Activated CD4-positive, alpha-beta T cell treated with anti-CD3 and anti-CD28 coated beads, Interleukin-2, amount 50 U/mL, for 4 hours (primary cell): Measurements from ENCODE around the gene SPPL2B.
"Not testable (repeated sequence)": the region's sequence is repeated elsewhere in the genome, so short reads cannot be mapped to it uniquely, and the experiment has no call there.

Source experiments
- DNase-seq, 2 experiments: peaks; one replicate each; pipeline ENCODE4 v3.0.0-alpha.2; 2020

SPPL2B gene, protein sequence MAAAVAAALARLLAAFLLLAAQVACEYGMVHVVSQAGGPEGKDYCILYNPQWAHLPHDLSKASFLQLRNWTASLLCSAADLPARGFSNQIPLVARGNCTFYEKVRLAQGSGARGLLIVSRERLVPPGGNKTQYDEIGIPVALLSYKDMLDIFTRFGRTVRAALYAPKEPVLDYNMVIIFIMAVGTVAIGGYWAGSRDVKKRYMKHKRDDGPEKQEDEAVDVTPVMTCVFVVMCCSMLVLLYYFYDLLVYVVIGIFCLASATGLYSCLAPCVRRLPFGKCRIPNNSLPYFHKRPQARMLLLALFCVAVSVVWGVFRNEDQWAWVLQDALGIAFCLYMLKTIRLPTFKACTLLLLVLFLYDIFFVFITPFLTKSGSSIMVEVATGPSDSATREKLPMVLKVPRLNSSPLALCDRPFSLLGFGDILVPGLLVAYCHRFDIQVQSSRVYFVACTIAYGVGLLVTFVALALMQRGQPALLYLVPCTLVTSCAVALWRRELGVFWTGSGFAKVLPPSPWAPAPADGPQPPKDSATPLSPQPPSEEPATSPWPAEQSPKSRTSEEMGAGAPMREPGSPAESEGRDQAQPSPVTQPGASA

DNA sequence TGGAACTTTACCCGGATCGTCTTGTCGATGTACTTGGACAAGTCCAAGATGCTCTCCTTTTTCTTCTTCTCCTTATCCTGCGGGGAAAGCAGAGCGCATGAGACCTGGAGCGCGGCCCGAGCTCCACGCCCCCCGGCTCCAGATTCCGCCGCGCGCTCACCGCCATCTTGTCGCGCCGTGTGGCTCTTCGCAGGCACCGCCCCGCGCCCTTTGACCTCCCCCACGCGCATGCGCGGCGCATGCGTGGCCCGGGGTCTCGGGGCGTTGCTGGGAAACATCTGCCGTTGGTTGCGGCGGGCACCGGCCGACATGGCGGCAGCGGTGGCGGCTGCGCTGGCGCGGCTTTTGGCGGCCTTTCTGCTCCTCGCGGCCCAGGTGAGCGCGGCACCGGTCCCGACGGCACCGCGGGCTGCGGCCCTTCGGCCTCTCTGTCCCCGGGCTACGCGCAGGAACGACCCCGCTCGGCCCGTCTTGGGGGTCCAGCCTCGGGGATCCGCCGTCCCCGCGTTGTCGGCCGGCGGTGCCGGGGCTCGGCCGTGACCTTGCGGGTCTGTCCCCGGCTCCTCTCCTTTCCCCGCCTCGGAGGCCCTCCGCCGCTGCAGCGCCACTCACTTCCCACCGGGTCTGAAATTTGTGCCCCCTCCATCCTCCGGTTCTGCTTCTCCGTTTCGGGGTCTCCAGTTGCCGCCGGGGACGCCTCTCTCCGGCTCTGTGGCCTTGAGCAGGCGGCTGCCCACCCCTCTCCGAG, at the start of gene SPPL2B, which contains the start of gene LSM7:
Gene SPPL2B, plus strand, starts transcription at position 284 of the 748 bp plus-strand sequence. Its CDS starts 26 bp downstream, at position 310.
Gene LSM7, minus strand, starts transcription at position 186 of the 748 bp plus-strand sequence. Its CDS starts 20 bp downstream, at position 166.
- DNase-seq: peak; percentile 87 to 89

DNA sequence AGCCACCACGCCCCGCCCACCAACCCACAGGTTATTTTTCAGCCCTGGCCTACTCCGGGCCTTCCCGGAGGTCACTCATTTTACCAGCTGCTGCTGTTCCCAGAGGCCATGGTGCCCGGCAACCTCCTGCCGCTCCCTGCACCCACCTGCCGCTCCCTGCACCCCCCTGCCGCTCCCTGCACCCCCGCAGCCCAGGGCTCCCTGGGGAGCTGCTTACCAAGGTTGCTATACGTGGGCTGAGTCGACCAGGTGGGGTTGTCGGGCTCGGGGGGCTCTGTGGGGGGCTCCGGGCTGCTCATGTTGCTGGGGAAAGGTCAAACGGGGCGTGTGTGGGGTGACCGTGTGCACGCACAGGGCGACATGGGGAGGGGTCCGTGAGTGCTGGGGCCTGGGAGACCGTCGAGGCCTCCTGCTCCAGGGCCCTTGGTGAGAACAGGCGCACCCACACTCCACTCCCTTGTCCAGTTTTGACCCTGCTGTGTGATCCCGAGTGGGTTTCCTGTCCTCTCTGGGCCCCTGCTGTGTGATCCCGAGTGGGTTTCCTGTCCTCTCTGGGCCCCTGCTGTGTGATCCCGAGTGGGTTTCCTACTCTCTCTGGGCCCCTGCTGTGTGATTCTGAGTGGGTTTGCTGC, 47.7 kb upstream of the SPPL2B start:
- DNase-seq: no peak

DNA sequence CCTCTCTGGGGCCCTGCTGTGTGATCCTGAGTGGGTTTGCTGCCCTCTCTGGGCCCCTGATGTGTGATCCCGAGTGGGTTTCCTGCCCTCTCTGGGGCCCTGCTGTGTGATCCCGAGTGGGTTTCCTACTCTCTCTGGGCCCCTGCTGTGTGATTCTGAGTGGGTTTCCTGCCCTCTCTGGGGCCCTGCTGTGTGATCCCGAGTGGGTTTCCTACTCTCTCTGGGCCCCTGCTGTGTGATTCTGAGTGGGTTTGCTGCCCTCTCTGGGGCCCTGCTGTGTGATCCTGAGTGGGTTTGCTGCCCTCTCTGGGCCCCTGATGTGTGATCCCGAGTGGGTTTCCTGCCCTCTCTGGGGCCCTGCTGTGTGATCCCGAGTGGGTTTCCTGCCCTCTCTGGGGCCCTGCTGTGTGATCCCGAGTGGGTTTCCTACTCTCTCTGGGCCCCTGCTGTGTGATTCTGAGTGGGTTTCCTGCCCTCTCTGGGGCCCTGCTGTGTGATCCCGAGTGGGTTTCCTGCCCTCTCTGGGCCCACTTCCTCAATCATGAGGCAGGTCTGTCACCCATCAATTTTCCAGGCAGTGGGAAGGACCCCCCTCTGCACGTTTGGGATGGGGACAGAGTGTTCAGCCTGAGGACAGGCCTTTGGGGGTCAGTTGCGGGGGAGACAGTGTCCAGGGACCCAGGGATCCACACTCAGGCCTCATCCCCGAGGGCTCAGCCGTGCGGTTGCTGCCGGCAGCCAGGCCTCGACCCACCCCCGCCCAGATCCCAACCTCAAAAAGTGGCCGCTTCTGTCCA, 47.0 kb upstream of the SPPL2B start:
- DNase-seq: not testable (repeated sequence)

DNA sequence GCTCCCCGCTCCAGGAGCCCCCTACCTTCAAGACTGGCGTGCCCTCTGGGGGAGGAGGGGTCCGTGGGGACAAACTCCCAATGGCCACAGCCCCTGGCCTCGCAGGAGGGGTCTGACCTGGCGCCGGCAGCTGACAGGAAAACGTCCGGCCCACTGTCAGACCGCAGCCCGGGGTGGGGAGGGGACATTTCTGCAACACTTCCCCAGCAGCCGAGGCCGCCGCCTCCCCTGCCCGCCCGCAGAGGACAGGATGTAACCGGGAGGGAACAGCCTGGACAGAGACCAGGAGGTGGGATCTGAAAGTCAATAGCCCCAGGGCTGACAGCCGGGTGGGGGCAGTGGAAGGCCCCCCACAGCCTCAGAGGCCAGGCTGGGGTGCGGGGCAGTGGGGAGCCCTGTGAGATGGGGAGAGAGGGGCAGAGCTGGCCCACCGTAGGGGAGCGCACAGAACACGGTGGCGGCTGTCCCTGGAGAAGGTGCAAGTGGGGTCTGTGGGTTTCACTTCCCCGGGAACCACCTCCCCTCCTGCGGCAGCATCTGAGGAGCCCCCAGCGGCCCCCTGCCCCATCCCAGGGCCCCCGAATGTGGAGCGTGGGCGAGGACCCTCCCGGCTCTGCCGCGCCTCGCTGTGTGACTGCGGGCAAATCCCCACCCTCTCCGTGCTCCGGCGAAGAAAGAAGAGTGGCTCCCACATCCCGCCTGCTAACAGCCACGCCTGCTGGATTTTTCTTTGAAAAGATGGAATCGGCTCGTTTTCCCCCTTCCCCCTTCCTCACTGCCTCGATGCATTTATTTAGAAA, 46.2 kb upstream of the SPPL2B start, which contains the start of gene PEAK3:
Gene PEAK3, minus strand, starts transcription at position 114 of the 800 bp plus-strand sequence. CDS start 1,244 bp downstream, outside the sequence.
- DNase-seq: no peak

DNA sequence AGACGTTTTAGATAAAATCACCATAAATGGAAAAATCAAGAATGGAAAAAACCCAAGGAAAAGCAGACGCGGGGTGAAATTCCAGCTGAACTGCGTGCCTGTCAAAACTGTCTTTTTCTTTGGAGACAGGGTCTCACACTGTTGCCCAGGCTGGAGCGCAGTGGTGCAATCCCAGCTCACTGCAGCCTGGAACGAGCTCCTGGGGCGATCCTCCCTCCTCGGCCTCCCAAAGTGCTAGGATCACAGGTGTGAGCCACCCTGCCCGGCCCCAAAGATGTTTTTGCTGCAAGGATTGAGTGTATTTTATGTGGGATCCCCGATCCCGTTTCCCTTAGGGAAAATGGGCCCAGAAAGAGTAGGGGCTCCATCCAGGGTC, 45.6 kb upstream of the SPPL2B start:
- no peak for DNase-seq

DNA sequence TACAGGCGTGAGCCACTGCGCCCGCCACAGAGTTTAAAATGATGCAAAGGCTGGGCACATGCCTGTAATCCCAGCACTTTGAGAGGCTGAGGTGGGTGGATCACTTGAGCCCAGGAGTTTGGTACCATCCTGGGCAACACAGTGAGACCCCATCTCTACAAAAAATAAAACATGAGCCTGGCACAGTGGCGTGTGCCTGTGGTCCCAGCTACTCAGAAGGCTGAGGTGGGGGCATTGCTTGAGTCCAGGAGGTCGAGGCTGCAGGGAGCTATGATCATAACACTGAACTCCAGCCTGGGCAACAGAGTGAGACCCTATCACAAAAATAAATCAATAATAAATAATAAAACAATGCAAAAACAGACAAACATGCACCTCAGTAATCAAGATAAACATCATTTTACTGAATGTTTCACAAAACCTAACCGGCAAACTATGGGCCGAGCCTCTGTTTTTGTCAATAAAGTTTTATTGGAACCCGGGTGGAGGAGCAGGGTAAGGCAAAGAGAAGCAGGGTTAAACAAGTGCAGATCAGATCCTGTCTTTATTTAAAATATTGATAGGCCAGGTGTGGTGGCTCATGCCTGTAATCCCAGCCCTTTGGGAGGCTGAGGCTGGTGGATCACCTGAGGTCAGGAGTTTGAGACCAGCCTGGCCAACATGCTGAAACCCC, 44.5 kb upstream of the SPPL2B start:
- DNase-seq: no peak

DNA sequence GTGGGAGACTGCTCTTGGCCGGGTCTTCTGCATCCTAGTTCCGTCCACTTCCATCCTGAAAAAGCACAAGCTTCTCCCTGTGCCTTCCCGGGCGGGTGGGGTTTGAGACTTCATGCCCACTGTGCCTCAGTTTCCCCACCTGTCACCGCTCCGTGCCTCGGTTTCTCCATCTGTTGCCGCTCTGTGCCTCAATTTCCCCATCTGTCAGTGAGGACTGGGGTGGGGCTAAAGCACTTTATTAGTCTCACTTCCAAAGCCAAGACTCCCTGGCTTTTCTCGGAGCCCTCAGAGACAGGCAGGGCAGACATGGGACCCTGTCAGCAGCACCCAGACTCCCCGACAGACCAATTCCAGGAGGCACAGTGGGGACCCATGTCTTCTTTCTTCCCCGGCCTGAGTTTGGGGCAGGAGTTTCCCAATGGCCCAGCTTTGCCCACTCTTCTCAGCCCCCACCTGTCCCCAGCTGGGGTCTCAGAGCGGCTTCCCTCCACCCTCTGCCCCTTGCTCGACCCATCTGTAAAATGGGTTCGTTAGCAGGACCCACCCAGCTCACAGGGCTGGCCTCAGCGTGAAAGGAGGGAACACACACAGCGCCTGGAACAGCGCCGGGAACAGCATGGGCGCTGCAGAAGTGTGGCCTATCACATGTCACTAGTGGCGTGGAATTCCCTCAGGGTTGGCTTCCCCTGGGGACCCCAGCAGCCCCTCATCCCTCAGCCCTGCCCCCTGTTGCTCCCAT, 41.9 kb upstream of the SPPL2B start:
- no peak for DNase-seq

DNA sequence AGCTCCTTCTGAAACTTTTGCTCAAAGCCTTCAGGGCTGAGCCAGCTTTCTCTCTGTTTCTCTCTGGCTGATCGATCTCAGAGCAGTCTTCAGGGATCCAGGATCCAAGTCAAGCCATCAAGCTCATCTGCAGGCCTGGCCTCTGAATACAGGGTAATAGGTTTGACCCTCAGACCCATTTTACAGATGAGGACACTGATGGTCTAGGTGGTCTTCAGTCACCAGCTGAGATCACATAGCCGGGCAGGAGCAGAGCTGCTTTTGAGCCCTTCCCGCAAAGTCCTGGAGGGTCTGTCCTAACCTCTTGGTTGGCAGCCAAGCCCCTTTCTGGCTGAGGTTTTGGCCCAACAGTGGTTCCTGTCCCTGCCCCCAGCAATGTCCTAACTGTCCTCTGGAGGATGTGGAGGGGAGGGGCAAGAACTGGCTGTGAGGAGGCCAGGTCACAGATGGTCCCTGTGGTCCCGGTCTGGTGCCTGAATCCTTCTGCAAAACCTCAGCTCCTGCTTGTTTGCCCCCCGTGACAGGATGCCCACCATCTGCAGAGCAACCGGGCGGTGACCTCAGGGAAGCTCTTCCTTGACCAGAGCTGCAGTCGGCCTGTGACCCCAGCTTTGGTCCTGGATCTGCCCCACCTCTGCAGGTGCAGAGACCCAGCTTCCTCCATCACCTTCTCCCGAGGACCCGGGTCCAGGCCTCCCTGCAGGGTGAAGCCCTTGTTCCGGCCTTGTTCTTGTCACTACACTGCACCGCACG, 40.7 kb upstream of the SPPL2B start:
- DNase-seq: no peak

DNA sequence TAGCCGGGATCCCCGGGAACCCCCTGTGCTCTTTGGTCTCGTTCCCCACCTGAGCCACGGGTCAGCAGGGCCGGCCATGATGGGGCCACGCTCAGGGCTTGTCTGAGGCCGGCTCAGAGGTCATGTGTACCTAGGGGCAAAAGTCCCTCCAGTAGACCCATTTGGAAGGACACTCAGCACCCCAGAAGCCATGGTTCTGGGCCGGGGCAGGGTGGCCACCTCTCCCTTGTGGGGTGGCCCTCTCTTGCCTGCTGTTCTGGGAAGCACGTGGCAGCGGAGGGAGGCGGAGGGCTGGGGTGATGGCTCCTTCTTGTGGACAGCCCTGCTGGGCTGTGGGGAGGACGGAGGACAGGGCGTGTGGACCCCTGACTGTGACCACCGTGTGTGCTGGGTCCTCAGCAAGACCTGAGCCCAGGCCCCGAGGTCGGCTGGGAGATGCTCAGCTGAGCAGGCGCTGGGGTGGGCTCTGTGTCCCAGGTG, 40.1 kb upstream of the SPPL2B start:
- DNase-seq: no peak

DNA sequence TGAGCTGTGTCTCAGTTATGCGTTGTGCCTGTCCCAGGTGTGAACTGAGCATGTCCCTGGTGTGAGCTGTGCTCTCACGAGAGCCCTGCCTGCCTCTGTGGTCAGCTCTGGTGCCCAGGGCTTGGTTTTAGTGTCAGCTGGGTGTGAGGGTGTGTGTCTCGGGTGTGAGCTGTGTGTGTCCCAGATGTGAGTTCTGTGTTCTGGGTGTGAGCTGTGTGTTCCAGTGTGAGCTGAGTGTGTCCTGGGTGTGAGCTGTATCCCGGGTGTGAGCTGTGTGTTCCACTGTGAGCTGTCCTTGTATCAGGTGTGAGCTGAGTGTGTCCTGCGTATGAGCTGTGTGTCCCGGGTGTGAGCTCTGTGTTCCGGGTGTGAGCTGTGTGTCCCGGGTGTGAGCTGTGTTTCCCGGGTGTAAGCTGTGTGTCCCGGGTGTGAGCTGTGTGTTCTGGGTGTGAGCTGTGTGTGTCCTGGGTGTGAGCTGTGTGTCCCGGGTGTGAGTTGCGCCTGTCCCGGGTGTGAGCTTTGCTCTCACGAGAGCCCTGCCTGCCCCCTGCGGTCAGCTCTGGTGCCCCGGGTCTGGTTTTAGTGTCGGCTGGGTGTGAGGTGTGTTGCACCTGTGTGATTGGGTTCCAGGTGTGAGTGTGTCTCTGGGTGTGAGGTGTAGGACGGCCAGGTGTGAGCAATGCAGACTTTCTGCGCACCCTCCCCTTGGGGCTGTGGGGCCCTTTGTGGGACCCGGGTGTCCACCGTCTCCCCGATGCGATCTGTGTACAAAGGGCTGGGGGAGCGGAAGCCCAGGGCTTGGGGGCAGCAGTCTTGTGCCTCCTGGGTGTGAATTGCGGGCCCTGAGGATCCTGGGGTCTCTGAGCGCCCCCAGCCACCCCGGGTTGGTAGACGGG, 39.4 kb upstream of the SPPL2B start:
- DNase-seq: no peak

DNA sequence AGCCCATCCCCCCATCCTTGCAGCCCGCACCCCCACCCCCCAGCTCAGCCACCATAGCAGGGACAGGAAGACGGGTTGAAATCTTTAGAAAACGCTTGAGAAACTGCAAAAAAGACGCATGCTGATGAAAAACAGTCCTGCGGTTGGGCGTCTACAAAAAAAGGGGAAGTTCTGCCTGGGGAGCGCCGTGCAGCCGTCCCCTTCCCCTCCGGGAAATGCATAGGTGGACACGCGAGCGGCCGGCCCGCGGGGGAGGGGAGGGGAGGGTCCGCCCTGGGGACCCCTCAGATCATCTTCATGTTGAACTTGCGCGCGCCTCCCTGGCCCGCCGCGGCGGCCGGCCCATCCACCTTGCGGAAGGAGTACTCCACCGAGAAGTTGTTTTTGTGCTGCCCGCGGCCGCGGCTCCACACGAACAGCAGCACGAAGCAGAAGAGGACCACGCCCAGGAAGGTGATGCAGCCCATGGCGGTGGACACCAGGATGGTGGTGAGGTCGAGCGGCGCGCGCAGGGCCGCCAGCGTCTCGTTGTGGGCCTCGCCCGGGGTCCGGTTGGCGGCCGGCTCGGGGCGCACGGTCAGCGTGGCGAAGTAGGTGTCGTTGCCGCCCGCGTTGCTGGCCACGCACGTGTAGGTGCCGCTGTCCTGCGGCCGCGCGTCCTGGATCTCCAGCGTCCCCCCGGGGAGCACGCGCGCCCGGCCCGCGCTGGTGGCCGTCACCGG, 38.6 kb upstream of the SPPL2B start:
- no peak for DNase-seq

DNA sequence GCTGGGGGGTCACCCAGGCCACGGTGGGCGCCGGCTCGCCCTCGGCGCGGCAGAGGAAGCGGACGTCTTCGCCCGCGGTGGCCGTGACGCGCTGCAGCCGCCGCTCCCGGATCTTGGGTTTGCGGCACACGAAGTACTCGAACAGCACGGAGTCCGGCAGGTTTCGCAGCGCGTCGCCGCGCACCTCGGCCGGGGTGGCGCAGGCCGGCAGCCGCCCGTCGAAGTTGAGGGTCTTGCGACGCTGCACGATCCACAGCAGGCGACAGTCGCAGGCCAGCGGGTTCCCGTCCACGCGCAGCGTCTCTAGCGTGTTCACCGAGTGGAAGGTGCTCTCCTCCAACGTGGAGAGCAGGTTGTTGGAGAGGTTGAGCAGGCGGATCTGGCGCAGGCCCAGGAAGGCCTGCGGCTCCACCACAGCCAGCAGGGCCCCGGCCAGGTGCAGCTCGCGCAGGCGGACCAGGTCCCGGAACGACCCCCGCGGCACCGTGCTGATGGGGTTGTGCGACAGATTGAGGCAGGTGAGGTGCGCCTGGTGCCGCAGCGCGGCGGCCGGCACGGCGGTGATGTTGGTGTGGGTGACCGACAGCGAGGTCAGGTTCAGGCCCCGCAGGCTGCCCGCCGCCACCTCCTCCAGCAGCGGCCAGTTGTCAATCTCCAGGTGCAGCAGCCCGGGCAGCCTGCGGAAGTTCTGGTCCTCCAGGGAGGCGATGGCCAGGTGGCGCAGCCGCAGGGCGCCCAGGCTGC, 37.9 kb upstream of the SPPL2B start:
- DNase-seq: no peak

DNA sequence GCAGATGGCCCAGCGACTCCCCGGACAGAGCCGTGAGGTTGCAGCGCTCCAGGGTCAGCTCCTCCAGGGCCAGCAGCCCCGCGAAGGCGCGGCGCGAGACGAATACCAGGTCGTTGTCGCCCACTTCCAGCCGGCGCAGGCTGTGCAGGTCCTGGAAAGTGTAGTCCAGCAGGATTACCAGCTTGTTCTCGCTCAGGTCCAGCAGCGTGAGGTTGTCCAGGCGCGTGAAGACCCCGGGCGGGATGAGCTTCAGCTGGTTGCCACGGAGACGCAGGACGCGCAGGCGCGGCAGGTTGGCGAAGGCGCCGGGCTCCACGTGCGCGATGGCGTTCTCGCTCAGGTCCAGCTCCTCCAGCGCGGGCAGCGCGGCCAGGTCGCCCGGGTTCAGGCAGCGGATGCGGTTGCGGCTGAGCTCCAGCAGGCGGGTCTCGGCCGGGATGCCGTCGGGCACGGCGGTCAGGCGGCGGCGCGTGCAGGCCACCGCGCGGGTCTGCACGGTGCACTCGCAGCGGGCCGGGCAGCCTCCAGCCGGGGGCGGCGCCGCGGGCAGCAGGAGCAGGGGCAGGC, 37.2 kb upstream of the SPPL2B start:
- DNase-seq: no peak

DNA sequence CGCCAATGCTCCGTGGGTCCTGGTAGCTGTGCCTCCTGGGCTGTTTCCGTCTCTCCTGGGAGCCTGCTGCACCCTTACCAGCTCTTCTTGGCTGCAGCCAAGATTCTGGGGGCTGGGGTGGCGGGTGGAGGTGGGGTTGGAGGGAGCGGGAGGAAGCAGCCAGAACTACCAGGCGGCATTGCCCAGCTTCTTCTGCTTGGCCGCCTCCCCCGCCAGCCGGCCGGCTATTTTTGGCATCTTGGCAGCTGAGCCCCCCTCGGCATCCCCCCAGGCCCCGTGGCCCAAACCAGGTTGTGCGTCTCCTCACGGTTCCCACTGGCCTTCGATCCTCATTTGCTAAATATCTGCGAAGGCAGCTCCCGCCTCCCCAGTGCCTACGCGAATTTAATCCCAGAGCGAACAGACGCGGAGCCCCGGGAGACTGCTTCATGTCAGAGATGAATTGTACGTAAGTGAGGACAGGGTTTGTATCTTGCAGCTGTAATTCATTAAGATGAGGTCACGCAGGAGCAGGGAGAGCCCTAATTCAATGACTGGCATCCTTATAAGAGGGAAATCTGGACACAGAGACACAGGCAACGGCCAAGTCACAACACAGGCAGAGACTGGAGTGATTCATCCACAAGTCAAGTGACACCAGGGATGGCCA, 33.7 kb upstream of the SPPL2B start:
- DNase-seq: no peak

DNA sequence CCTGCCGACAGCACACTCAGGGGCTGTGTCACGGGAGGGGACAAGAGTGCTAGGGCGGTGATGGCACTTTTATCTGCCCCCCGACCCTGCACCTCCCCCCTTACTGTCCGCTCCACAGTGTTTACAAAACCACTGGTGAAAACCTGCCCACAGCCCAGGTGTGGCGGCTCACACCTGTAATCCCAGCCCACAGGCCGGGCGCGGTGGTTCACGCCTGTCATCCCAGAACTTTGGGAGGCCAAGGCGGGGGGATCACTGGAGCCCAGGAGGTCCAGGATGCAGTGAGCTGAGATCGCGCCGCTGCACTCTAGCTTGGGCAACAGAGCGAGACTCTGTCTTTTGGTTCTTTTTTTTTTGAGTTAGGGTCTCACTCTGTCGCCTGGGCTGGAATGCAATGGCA, 32.3 kb upstream of the SPPL2B start:
- no peak for DNase-seq

DNA sequence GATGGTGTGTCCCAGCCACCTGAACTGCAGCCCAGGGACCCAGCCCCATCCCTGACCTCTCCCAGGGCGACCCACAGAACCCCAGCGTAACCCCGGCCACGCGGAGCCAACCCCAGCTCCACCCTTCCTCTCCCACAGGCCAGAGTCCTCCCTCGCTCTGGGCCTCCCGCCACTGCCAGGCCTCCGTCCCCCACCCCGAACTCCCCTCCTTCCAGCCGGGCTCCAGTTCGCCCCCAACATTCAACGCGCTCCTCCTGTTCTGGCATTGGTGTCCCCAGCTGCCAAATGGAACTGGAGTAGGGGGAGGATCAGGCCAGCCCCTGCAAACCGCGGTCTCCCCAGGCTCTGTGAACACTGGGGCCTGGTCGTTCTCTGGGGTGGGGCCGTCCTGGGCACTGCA, 28.0 kb upstream of the SPPL2B start:
- no peak for DNase-seq
